Breast epithelium (tissue), 4 donors: Measurements from ENCODE around the gene MAPT. TPM values are rescaled to one million over a fixed set of nuclear protein-coding genes. Genes with fewer than 3 reads are reported as not detected.
"Not testable (repeated sequence)": the region's sequence is repeated elsewhere in the genome, so short reads cannot be mapped to it uniquely, and the experiment has no call there.

Experiments
- DNase-seq, 2 donors: peaks; one replicate each; pipeline ENCODE4 v3.0.0-alpha.2; 2019; ENCODE audit warnings: low spot score in 2 of 2
- H3K27ac ChIP-seq, 2 donors: fragments of 200-600 bp; sonication (generic) in 1 of 2; one replicate each; pipeline ENCODE4 v1.5.1; 2016 to 2019; ENCODE audit warnings: mild to moderate bottlenecking in 1 of 2
- H3K27me3 ChIP-seq, 2 donors: fragments of 200-600 bp; sonication (generic) in 1 of 2; one replicate each; pipeline versions ENCODE4 v1.5.1 to v1.6.0; 2017 to 2019; ENCODE audit warnings: control low read depth in 1 of 2, mild to moderate bottlenecking in 1 of 2
- H3K36me3 ChIP-seq: fragments of 200-600 bp; one replicate; pipeline ENCODE4 v1.5.1; 2019
- H3K4me1 ChIP-seq, 2 donors: fragments of 200-600 bp; sonication (generic); one replicate each; pipeline ENCODE4 v1.5.1; 2016 to 2019; ENCODE audit warnings: control low read depth in 1 of 2
- H3K4me3 ChIP-seq, 3 donors: fragments of 200-600 bp; sonication (generic); 1 replicate in 2 of 3; 2 replicates in 1 of 3; pipeline ENCODE4 v1.5.1; 2016 to 2019; ENCODE audit warnings: mild to moderate bottlenecking in 3 of 3, moderate library complexity in 2 of 3
- H3K9me3 ChIP-seq, 2 donors: fragments of 200-600 bp; sonication (generic) in 1 of 2; one replicate each; pipeline ENCODE4 v1.5.1; 2016 to 2019; ENCODE audit warnings: control low read depth in 1 of 2
- CTCF ChIP-seq, 3 donors: fragments of 450-650 bp; IDR thresholded peaks; one replicate each; pipeline ENCODE4 v1.5.1; 2016 to 2017; ENCODE audit warnings: antibody characterized with exemption in 3 of 3, mild to moderate bottlenecking in 3 of 3, moderate library complexity in 3 of 3
- POLR2A ChIP-seq: fragments of 450-650 bp; IDR thresholded peaks from one replicate; pipeline ENCODE4 v1.6.1; 2016; ENCODE audit warnings: antibody characterized with exemption, mild to moderate bottlenecking, moderate library complexity
- POLR2AphosphoS5 ChIP-seq, 3 donors: sonication (generic); formaldehyde crosslinking; IDR thresholded peaks; one replicate each; pipeline ENCODE4 v1.6.1; 2017; ENCODE audit warnings: antibody characterized with exemption in 3 of 3
- intact Hi-C: fragments of 100-400 bp; cut with DNase I; formaldehyde crosslinking; loops from one replicate; pipeline ENCODE4 v1.15.1; 2023; ENCODE audit warnings: low total_unique reads
- total RNA-seq, 3 donors: library from RNA; depleted of rRNA; stranded (reverse); fragments of >200 nt; gene quantifications; one replicate each; pipeline ENCODE4 v1.1.0, GENCODE V29; 2016

Gene MAPT
- total RNA-seq, 3 donors from 2014 or later, result 9.9 to 15.1 (median 12.4) TPM

- intact Hi-C loops, result no loop called here
- Histone ChIP-seq H3K4me1 (no peaks in the 10 kb centered on the region), H3K36me3 (no peaks in the 10 kb centered on the region), H3K4me3 (no peak overlapping the region), H3K27me3 (no peaks in the 10 kb centered on the region), H3K27ac (no peak overlapping the region), H3K9me3 (no peaks in the 10 kb centered on the region)
- DNase-seq, result no peak
- TF ChIP-seq CTCF (IDR thresholded peaks at IDR 0.05), result no peak
- no peak for TF ChIP-seq POLR2A
- no peak for TF ChIP-seq POLR2AphosphoS5 (IDR thresholded peaks at IDR 0.05)
Observed at GRCh38 chr17:46001390-46002310, 107.3 kb downstream of the MAPT start.

GRCh38 chr17:46002311-46002972, 108.1 kb downstream of the MAPT start:
- TF ChIP-seq POLR2AphosphoS5 (IDR thresholded peaks at IDR 0.05) (no peak), CTCF (IDR thresholded peaks at IDR 0.05) (peak; percentile 94 to 97 (median 95))
- H3K27me3 ChIP-seq, result no peaks in the 10 kb centered on the region
- no peaks in the 10 kb centered on the region for H3K36me3 ChIP-seq
- peak; percentile 57 to 77 for DNase-seq
- intact Hi-C loops, result no loop called here
- no peak overlapping the region for H3K27ac ChIP-seq
- no peaks in the 10 kb centered on the region for H3K9me3 ChIP-seq
- no peak overlapping the region for H3K4me3 ChIP-seq
- H3K4me1 ChIP-seq, result no peaks in the 10 kb centered on the region

GRCh38 chr17:46002973-46003316, 108.6 kb downstream of the MAPT start:
- H3K4me1 ChIP-seq, result no peaks in the 10 kb centered on the region
- no peak overlapping the region for H3K4me3 ChIP-seq
- H3K9me3 ChIP-seq, result no peaks in the 10 kb centered on the region
- H3K27me3 ChIP-seq, result no peaks in the 10 kb centered on the region
- H3K27ac ChIP-seq, result no peak overlapping the region
- TF ChIP-seq POLR2AphosphoS5 (IDR thresholded peaks at IDR 0.05), result no peak
- no peak for TF ChIP-seq POLR2A
- TF ChIP-seq CTCF (IDR thresholded peaks at IDR 0.05), result no peak
- no peak for DNase-seq
- intact Hi-C loops, result no loop called here
- no peaks in the 10 kb centered on the region for H3K36me3 ChIP-seq

- Histone ChIP-seq H3K27me3 (no peaks in the 10 kb centered on the region), H3K9me3 (no peaks in the 10 kb centered on the region), H3K27ac (peak overlapping the region in 1 of 2 donors; percentile 36), H3K4me3 (no peak overlapping the region), H3K36me3 (no peaks in the 10 kb centered on the region), H3K4me1 (no peaks in the 10 kb centered on the region)
- TF ChIP-seq CTCF (IDR thresholded peaks at IDR 0.05), result no peak
- TF ChIP-seq POLR2A, result no peak
- TF ChIP-seq POLR2AphosphoS5 (IDR thresholded peaks at IDR 0.05), result no peak
- intact Hi-C loops, result no loop called here
- peak in 1 of 2 donors; percentile 63 for DNase-seq
Observed at GRCh38 chr17:46003907-46004748, 109.8 kb downstream of the MAPT start.

GRCh38 chr17:46006082-46006481, 111.7 kb downstream of the MAPT start:
- H3K27ac ChIP-seq, H3K27me3 ChIP-seq, DNase-seq, H3K4me1 ChIP-seq, H3K9me3 ChIP-seq, H3K36me3 ChIP-seq, H3K4me3 ChIP-seq, intact Hi-C loops: not testable (repeated sequence)
